Stomach (tissue), 4 donors: ENCODE data around the gene CHRM4.

Experiments
- CTCF ChIP-seq, 7 experiments: fragments of 450-650 bp in 4 of 7; fragments of 200-600 bp in 3 of 7; sonication (generic) in 3 of 7; IDR thresholded peaks; one replicate each; pipeline ENCODE4 v1.5.1; 2016 to 2019; ENCODE audit warnings: antibody characterized with exemption in 7 of 7, control low read depth in 2 of 7, mild to moderate bottlenecking in 1 of 7
- POLR2A ChIP-seq, 4 donors: fragments of 450-650 bp; IDR thresholded peaks; one replicate each; pipeline ENCODE4 v1.6.1; 2016; ENCODE audit warnings: antibody characterized with exemption in 4 of 4, control low read depth in 2 of 4, mild to moderate bottlenecking in 1 of 4, moderate library complexity in 1 of 4

- TF ChIP-seq POLR2A (IDR thresholded peaks at IDR 0.05), result no peak
- no peak for TF ChIP-seq CTCF (IDR thresholded peaks at IDR 0.05)
These were observed 1.1 kb upstream of the CHRM4 start for GRCh38 chr11:46392421-46393230.
